IPS-18a (cell line): ENCODE measurements around the gene PLAGL2.

Experiments used
- H3K27ac ChIP-seq: one replicate; pipeline ENCODE4 v1.5.1; 2013; ENCODE audit warnings: low read length
- H3K27me3 ChIP-seq: one replicate; pipeline ENCODE4 v1.6.1; 2013; ENCODE audit warnings: mild to moderate bottlenecking, low read length; ENCODE audit not compliant: control insufficient read depth, insufficient read depth
- H3K36me3 ChIP-seq: one replicate; pipeline ENCODE4 v1.6.1; 2013; ENCODE audit warnings: low read depth, low read length; ENCODE audit not compliant: control insufficient read depth
- H3K4me1 ChIP-seq: one replicate; pipeline ENCODE4 v1.6.1; 2013; ENCODE audit warnings: low read depth, low read length; ENCODE audit not compliant: control insufficient read depth
- H3K4me3 ChIP-seq: one replicate; pipeline ENCODE4 v1.5.1; 2013; ENCODE audit warnings: low read length
- H3K9ac ChIP-seq: one replicate; pipeline ENCODE4 v1.6.1; 2013; ENCODE audit warnings: mild to moderate bottlenecking, low read length, moderate library complexity
- H3K9me3 ChIP-seq: one replicate; pipeline ENCODE4 v1.6.1; 2013; ENCODE audit warnings: low read depth, low read length; ENCODE audit not compliant: control insufficient read depth

Gene PLAGL2

DNA sequence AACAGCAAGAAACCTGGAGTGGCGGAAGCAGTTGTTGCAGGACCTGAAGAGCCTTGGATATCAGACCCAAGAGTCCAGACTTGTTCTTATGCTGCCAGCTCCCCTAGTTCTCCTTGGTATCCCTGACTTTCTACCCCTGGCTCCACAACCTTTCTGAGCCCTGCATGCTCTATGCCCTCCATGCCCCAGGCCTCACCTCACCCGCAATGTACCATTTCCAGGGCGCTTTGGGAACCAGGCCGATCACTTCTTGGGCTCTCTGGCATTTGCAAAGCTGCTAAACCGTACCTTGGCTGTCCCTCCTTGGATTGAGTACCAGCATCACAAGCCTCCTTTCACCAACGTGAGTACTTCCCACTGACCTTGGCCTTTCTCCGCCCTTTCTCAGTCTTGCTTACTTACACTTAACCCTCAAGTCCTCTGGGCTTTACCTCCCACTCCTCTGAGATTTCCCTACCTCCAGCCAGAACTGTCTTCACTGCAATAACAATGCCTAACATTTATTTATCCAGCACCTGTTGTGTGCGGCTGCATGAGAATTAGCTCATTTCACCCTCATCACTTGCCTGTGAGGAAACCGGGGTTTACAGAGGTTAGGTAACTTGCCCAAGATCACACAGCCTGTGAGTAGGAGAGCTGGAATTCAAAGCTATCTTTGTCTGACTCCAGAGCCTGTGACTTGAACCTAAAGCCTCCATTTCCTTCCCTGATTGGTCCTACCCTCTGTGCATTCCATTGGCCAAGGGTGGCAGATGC, 2.5 kb upstream of the PLAGL2 start:
- no peak overlapping the region for H3K4me3 ChIP-seq
- peaks cover 30% of the 10 kb centered on the region for H3K36me3 ChIP-seq
- H3K4me1 ChIP-seq: peaks cover 6% of the 10 kb centered on the region
- no peaks in the 10 kb centered on the region for H3K27me3 ChIP-seq
- H3K27ac ChIP-seq: no peak overlapping the region
- no peaks in the 10 kb centered on the region for H3K9me3 ChIP-seq
- no peak overlapping the region for H3K9ac ChIP-seq

DNA sequence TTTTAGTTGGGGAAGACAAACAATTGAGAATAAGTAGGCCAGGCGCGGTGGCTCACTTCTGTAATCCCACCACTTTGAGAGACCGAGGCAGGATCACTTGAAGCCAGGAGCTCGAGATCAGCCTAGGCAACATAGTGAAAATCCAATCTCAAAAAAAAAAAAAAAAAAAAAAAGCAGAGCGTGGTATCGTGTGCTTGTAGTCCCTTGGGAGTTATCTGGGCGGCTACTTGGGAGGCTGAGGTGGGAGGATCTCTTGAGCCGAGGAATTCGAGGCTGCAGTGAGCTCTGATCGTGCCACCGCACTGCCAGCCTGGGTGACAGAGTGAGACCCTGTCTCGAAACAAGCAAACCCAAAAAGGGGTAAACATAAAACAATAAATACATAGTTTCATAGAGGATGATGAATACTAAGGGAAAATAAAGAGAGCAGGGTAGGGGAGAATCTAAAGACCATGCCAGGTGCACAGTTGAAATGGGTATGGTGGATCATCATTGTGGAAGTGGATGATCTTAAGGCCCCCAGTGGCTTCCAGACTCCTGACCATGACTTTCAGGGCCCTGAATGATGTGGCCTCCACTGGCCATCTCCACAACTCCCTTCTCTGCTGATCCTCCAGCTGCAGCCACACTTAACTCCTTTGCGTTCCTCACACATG, 1.1 kb upstream of the PLAGL2 start:
- peaks cover 27% of the 10 kb centered on the region for H3K36me3 ChIP-seq
- H3K4me1 ChIP-seq: peaks cover 6% of the 10 kb centered on the region
- H3K9ac ChIP-seq: peak overlapping the region; percentile 90
- peak overlapping the region; percentile 97 for H3K4me3 ChIP-seq
- H3K9me3 ChIP-seq: no peaks in the 10 kb centered on the region
- H3K27me3 ChIP-seq: no peaks in the 10 kb centered on the region
- H3K27ac ChIP-seq: no peak overlapping the region

DNA sequence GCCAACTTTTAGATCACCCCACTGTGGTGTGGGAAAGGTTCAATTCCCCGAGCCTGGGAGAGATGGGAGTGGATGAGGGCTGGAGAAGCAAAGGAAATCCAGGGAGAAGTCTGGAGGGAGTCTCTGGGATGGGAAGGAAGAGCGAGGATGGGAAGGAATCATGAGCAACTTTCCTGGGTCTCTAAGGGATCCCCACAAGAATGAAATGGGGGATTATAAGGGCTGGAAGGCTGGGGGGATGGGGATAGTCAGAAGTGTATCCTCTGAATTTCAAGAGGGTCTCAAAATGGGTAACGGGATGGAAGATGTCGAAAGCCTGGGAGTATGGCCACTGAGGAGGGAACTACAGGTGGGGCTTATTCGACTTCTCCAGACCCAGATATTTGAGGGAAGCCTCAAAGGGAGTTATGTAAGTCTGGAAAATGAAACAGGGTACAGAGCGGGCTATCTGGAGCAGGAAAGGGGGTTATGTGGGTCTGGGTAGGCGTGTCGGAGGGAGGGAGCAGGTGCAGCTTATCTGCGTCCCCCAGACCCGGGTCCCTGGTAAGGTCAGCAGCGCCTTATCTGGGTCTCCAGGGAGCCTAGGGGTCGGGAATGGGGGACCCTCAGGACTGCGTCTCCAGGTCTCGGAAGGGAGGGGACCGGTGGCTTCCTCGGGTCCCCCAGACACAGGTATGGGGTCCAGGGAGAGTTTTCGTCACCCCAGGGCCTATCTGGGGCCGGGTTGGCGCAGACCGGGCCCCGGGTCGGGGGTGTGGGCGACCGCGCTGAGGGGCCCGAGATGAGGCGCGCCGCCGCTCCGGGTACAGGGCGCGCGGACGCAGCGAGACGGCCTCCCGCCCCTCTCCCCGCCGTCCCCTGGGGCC, 550 bp downstream of the PLAGL2 start:
- H3K4me3 ChIP-seq: peak overlapping the region; percentile 97
- no peaks in the 10 kb centered on the region for H3K27me3 ChIP-seq
- peak overlapping the region; percentile 33 for H3K27ac ChIP-seq
- peak overlapping the region; percentile 85 for H3K9ac ChIP-seq
- peaks cover 6% of the 10 kb centered on the region for H3K4me1 ChIP-seq
- H3K36me3 ChIP-seq: peaks cover 33% of the 10 kb centered on the region
- H3K9me3 ChIP-seq: no peaks in the 10 kb centered on the region

DNA sequence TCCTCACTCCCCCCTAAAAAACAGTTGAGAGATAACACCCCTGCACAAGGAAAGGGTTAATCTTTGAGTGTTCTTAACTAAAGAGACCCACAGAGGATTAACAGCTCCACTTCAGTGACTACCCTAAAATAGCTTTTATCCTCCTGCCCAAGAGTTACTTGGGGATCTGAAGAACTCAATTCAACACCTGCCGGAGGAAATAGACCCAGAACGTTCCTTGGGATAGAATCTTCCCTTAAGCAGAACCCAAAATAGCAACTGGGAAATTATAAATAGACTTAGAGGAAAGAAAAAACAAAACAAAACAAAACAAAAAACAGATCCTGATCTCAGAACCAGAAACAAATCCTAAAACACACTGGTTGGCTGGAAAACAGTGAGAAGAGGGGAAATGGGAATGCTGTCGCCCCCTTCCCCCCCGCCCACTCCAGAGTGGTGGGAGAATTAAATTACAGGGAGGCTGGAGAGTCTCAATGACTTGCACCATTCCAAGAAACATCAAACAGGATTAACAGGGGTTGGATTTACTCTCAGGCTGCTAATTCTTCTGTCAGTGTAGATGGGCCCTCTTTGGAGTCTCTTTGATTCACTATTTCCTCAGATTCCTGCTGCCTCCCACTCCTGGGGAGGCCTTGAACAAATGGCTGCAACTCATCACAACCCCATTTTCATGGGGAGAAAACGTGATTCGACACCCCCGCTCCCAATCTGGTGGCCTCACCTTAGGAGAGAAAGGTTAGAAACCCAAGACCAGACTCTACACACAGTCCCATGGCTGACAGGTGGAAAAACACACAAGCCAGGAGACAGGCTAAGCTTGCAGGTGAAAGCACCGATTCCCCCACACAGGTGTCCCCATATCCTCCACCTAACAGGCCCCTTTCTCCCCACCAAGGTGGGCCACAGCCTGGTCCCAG, 1.4 kb downstream of the PLAGL2 start:
- peak overlapping the region; percentile 85 for H3K9ac ChIP-seq
- no peaks in the 10 kb centered on the region for H3K9me3 ChIP-seq
- peaks cover 36% of the 10 kb centered on the region for H3K36me3 ChIP-seq
- H3K27ac ChIP-seq: no peak overlapping the region
- peaks cover 6% of the 10 kb centered on the region for H3K4me1 ChIP-seq
- H3K4me3 ChIP-seq: peak overlapping the region; percentile 97
- no peaks in the 10 kb centered on the region for H3K27me3 ChIP-seq

DNA sequence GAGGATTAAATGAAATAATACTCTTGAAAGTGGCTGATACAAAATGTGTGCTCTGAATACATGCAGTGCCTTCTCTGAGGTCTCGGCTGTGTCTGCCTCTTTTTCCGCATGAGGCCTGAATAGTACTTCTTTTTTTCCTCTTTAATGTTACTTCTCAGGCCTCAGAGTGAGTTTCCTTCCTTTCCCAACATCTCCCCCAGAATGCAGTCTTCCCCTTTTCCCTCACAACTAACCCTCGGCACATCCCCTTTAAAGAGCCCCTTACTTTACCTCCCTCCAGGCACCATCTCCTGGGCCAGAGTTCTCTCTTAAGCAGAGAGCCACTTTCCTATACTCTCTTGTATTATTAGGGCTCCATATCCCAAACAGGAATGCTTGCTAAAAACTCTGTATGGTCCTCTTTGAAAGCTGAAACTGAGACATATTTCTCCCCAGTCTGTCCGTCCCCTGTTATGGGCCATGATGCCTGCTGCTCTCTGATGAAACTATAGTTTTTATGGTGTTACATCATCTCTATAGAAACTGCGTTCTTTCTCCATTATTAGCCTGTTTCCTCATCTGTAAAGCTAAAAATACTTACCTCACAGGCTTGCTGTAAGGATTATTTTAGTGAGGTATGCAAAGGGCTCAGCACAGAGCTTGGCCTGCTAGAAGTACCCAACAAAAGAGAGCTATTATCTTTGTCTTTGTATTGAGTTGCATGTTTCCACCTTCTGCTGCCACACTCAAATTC, 2.3 kb downstream of the PLAGL2 start:
- Histone ChIP-seq H3K4me3 (peak overlapping the region; percentile 97), H3K27ac (no peak overlapping the region), H3K9ac (no peak overlapping the region)

DNA sequence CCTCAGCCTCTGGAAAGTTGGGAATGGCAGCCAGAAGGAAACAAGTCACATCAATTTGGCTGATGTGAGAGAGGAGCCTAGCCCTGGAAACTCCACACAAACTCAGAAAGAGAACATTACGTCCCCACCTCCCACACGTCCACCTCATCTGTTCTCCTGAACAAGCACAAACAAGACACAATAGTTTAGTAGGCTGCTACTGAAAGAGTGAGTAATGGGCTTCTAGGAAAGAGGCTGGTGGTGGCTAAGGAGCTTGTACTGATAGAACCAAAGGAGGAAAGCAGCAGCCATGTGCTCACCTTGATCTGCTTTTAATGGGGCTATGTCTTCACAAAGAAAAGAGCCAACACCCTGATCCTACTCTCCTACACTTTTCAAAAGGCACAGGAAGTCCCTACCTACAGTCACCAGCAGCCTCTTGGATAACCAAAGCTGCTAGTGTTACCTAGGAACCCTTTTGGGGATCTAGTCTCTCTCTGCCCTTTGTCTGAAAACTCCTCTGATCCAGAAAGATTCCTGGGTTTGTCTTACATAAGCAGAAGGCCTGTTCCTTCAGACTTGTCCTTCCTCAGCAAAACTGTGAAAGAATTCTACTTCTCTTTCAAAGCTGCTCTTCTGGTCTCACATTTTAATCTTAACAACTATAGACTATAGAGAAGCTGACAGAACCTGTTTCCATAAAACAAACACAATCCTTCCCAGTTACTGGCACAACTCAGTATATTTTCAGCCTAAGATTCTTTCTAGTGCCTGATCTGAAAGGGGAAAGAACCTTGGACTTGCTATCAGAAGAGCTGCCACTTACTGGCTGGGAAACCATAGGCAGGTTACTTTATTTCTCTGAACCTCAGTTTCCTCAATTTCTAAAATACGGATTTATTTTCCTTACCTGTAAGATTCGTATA, 3.1 kb downstream of the PLAGL2 start:
- peaks cover 38% of the 10 kb centered on the region for H3K36me3 ChIP-seq
- H3K27me3 ChIP-seq: no peaks in the 10 kb centered on the region
- no peak overlapping the region for H3K4me3 ChIP-seq
- no peak overlapping the region for H3K9ac ChIP-seq
- H3K9me3 ChIP-seq: no peaks in the 10 kb centered on the region
- peaks cover 6% of the 10 kb centered on the region for H3K4me1 ChIP-seq
- H3K27ac ChIP-seq: no peak overlapping the region

More for the DNA sequence above, 2.3 kb downstream of the PLAGL2 start:
- Histone ChIP-seq H3K27me3 (no peaks in the 10 kb centered on the region), H3K36me3 (peaks cover 35% of the 10 kb centered on the region), H3K9me3 (no peaks in the 10 kb centered on the region), H3K4me1 (peaks cover 6% of the 10 kb centered on the region)

DNA sequence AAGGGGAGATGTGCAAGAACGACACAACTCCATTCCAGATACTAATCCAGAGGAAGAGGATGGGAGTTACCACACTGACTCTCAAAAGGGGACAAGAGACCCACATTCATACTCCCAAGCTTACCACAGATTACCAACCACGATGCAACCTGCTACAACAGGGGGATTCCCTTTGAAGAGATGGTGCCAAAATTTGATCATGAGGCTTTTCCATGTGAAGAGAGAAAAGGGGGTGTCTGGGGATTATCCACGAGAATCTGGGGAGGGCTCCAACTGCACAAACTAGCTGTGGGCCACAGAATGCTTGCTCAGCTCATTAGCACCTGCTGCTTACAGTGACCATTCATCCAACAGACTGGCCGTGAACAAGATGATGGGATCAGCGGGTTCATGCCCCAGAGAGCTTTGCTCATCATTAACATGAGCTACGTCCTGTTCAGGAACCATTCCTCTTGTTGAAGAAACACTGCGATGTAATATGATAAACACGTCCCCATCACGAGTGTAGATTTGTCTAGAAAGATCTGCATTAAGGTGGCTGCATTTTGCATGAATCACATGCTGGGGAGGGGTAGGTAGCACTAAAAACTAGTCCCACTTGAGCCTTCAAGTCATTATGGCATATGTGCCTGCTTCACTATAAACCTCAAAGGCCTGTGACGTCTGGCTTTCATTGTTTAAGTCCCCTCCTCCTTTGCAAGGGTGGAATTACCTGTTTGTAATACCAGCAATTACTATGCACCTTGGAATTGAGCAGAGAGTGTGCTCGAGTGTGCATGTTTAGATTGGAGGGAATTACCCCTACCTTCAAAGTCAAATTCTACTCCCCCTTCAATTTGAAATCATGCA, 4.0 kb downstream of the PLAGL2 start:
- H3K27ac ChIP-seq: no peak overlapping the region
- H3K4me1 ChIP-seq: peaks cover 6% of the 10 kb centered on the region
- H3K4me3 ChIP-seq: no peak overlapping the region
- no peaks in the 10 kb centered on the region for H3K27me3 ChIP-seq
- H3K36me3 ChIP-seq: peaks cover 46% of the 10 kb centered on the region
- no peak overlapping the region for H3K9ac ChIP-seq
- H3K9me3 ChIP-seq: no peaks in the 10 kb centered on the region

DNA sequence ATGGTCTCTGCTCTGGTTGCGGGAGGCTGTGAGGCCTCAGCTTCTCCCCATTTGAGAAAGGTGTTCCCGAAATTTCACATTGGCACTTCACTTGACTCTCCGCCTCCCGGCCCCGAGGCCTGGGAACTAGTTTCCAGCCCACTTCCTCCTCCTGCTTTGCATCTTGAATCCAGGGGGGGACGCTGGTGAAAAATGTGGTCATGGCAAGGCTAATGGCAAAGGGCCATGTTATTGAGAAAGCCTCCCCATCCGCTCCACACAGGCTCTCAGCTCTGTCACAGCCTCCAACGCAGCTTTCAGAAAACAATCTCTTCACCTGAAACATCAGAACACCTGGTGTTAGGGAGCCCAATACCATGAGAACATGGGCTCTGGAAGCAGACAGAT, 5.6 kb downstream of the PLAGL2 start:
- H3K4me3 ChIP-seq: no peak overlapping the region
- no peak overlapping the region for H3K9ac ChIP-seq
- peaks cover 60% of the 10 kb centered on the region for H3K36me3 ChIP-seq
- peaks cover 6% of the 10 kb centered on the region for H3K4me1 ChIP-seq
- no peak overlapping the region for H3K27ac ChIP-seq
- H3K9me3 ChIP-seq: no peaks in the 10 kb centered on the region
- H3K27me3 ChIP-seq: no peaks in the 10 kb centered on the region

DNA sequence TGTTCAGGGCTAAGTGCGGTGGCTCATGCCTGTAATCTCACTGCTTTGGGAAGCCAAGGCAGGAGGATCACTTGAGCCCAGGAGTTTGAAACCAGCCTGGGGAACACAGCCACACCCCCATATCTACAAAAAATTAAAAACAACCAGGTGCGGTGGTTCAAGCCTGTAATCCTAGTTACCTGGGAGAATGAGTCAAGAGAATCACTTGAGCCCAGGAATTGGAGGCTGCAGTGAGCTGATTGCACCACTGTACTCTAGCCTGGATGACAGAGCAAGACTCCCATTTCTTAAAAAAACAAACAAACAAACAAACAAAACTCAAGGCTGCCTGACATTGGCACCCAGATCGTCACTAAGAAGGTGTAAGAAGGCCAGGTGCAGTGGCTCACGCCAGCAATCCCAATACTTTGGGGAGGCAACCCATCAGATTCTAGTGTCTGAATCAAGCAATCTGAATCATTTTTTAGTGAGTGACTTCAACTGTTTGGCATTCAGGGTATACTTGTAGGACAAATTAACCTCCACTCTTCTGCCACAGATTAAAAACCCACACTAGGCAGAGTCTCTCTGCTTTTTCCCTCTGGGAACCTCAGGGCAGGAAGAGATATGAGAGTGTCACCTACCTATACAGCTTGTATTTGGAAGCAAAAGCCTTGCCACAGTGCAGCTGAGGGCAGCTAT, 6.1 kb downstream of the PLAGL2 start:
- Histone ChIP-seq H3K36me3 (peaks cover 65% of the 10 kb centered on the region), H3K4me3 (no peak overlapping the region), H3K4me1 (peaks cover 4% of the 10 kb centered on the region), H3K9me3 (no peaks in the 10 kb centered on the region), H3K9ac (no peak overlapping the region), H3K27ac (no peak overlapping the region), H3K27me3 (no peaks in the 10 kb centered on the region)
